ENCODE data around the gene CLDN5. TPM values are rescaled to one million over a fixed set of nuclear protein-coding genes. Genes with fewer than 3 reads are reported as not detected.

CLDN5 gene
- total RNA-seq, 1 experiment from 2014 or later, result 0.47 TPM

- H2AFZ ChIP-seq (ENCODE audit: low read length), result no peak overlapping the region
- TSS peak; percentile 37 for BruUV-seq (replicated peaks)
These were observed 44.4 kb upstream of the CLDN5 start for GRCh38 chr22:19568337-19569275.

DNA sequence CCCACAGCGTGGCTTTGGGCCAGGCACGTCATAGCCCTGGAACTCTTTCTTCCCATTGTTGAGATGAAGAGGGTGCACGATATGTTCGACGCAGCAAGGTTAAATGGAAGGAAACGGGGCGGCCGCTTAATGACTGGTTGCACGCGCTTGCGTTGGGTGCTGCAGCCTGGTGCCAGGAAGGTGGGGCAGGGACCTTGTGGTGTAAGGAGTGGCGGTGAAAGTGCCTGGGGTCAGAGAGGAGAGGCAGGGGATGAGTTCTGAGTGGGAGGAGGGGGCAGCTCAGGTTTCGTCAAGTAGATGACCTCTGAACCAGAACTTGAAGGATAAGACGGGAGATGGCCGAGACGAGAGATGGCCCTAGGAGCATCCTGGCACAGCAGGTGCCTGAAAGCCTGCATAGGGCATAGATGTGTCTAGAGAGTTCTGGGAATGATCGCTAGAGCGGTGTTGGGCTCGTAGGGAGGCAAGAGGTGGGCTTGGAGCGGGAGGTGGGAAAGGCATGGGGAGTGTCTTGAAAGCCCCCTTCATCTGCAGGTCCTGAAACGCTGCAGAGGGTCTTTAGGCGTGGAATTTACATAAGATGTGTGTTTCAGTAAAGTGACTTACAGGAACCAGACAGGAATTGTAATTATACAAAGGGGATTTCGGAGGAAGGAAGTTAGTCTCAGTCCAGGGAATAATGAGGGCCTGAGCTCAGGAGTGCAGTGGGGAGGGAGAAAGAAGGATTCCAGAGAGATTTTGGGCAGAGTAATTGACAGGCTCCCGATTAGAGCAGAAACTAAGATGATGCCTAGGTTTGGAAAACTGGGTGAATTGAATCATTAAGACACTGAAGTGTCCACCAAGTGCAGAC is 43.2 kb upstream of the CLDN5 start:
- ATAC-seq (no peak), DNase-seq (no peak)
- Histone ChIP-seq H3K9me3 (ENCODE audit: low read length) (no peaks in the 10 kb centered on the region), H3K4me1 (ENCODE audit: insufficient read depth, low read length) (peaks cover 51% of the 10 kb centered on the region), H3K4me2 (ENCODE audit: low read length) (no peak overlapping the region), H3K4me3 (ENCODE audit: low read length) (no peak overlapping the region), H3K36me3 (ENCODE audit: low read depth, low read length) (no peaks in the 10 kb centered on the region), H4K20me1 (ENCODE audit: low read length) (no peaks in the 10 kb centered on the region), H3F3A (ENCODE audit: low read length, unreplicated experiment) (peaks cover 9% of the 10 kb centered on the region), H3K27ac (ENCODE audit: low read length) (peak overlapping the region; percentile 83), H3K27me3 (ENCODE audit: low read length) (no peaks in the 10 kb centered on the region), H3K79me2 (ENCODE audit: low read length) (no peaks in the 10 kb centered on the region), H2AFZ (ENCODE audit: low read length) (no peak overlapping the region), H3K9ac (ENCODE audit: low read length) (no peak overlapping the region), H3K9me2 (replicated peaks; ENCODE audit: low read length) (no peaks in the 10 kb centered on the region)
- TF ChIP-seq EZH2 (IDR thresholded peaks at IDR 0.05; ENCODE audit: low read length, unreplicated experiment), result no peak
- TF ChIP-seq, protein P1, sequence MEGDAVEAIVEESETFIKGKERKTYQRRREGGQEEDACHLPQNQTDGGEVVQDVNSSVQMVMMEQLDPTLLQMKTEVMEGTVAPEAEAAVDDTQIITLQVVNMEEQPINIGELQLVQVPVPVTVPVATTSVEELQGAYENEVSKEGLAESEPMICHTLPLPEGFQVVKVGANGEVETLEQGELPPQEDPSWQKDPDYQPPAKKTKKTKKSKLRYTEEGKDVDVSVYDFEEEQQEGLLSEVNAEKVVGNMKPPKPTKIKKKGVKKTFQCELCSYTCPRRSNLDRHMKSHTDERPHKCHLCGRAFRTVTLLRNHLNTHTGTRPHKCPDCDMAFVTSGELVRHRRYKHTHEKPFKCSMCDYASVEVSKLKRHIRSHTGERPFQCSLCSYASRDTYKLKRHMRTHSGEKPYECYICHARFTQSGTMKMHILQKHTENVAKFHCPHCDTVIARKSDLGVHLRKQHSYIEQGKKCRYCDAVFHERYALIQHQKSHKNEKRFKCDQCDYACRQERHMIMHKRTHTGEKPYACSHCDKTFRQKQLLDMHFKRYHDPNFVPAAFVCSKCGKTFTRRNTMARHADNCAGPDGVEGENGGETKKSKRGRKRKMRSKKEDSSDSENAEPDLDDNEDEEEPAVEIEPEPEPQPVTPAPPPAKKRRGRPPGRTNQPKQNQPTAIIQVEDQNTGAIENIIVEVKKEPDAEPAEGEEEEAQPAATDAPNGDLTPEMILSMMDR (conservative IDR thresholded peaks at IDR 0.05; ENCODE audit: low read depth, low read length), result no peak
- ChIA-PET CTCF (no interaction called here), POLR2A (ENCODE audit: unreplicated experiment) (no interaction called here)
- intact Hi-C loops (cut with micrococcal nuclease), result loop anchor here (10.0 kb wide), 1 partner anchor 57 kb away; no protein-coding TSS in a partner anchor
- no TSS peak for BruUV-seq (replicated peaks)

More at GRCh38 chr22:19568337-19569275, 44.4 kb upstream of the CLDN5 start:
- Histone ChIP-seq H3K36me3 (ENCODE audit: low read depth, low read length) (no peaks in the 10 kb centered on the region), H3K9me3 (ENCODE audit: low read length) (no peaks in the 10 kb centered on the region), H3K4me2 (ENCODE audit: low read length) (peak overlapping the region; percentile 51), H3K4me3 (ENCODE audit: low read length) (no peak overlapping the region), H3K27ac (ENCODE audit: low read length) (peak overlapping the region; percentile 83), H3K27me3 (ENCODE audit: low read length) (no peaks in the 10 kb centered on the region), H3K9ac (ENCODE audit: low read length) (peak overlapping the region; percentile 56), H3K4me1 (ENCODE audit: insufficient read depth, low read length) (peaks cover 54% of the 10 kb centered on the region), H3K79me2 (ENCODE audit: low read length) (no peaks in the 10 kb centered on the region), H3F3A (ENCODE audit: low read length, unreplicated experiment) (peaks cover 9% of the 10 kb centered on the region), H3K9me2 (replicated peaks; ENCODE audit: low read length) (no peaks in the 10 kb centered on the region), H4K20me1 (ENCODE audit: low read length) (no peaks in the 10 kb centered on the region)
- ChIA-PET CTCF (no interaction called here), POLR2A (ENCODE audit: unreplicated experiment) (interaction anchor here (0.6 kb wide), 2 partner anchors 11 to 100 kb away, joined by 4 read pairs; no protein-coding TSS in a partner anchor)
- TF ChIP-seq EZH2phosphoT487 (IDR thresholded peaks at IDR 0.05; ENCODE audit: borderline replicate concordance, low read length) (no peak), EZH2 (IDR thresholded peaks at IDR 0.05; ENCODE audit: low read length, unreplicated experiment) (no peak)
- TF ChIP-seq, protein P1 (conservative IDR thresholded peaks at IDR 0.05; ENCODE audit: low read depth, low read length), result no peak
- peak; percentile 74 for ATAC-seq
- DNase-seq, result peak; percentile 92
- intact Hi-C loops (cut with micrococcal nuclease), result loop anchor here (10.0 kb wide), 1 partner anchor 56 kb away; no protein-coding TSS in a partner anchor

Data from PC-3 (cell line).